Osteoblast (primary cell): Measurements from ENCODE around the gene ARHGAP12. TPM values are rescaled to one million over a fixed set of nuclear protein-coding genes. Genes with fewer than 3 reads are reported as not detected.

Experiments used
- DNase-seq: peaks from one replicate; pipeline ENCODE4 v3.0.0; 2011; ENCODE audit warnings: low spot score, mixed read lengths; ENCODE audit not compliant: insufficient read length; ENCODE audit errors: missing footprints
- H2AFZ ChIP-seq: 2 replicates; pipeline ENCODE4 v1.6.0; 2011; ENCODE audit warnings: mild to moderate bottlenecking, low read length
- H3K27ac ChIP-seq: 2 replicates; pipeline ENCODE4 v1.5.1; 2011; ENCODE audit warnings: mild to moderate bottlenecking, low read depth, low read length, moderate library complexity
- H3K27me3 ChIP-seq: 2 replicates; pipeline ENCODE4 v1.6.0; 2012; ENCODE audit warnings: mild to moderate bottlenecking, control low read depth, inconsistent platforms, low read length, moderate library complexity; ENCODE audit not compliant: insufficient read depth
- H3K36me3 ChIP-seq: 2 replicates; pipeline ENCODE4 v1.5.1; 2011; ENCODE audit warnings: mild to moderate bottlenecking, low read length, control low read depth, moderate library complexity; ENCODE audit not compliant: insufficient read depth
- H3K4me1 ChIP-seq: 2 replicates; pipeline ENCODE4 v1.5.1; 2011; ENCODE audit warnings: mild to moderate bottlenecking, low read length, control low read depth, moderate library complexity; ENCODE audit not compliant: insufficient read depth
- H3K4me2 ChIP-seq: 2 replicates; pipeline ENCODE4 v1.6.0; 2011; ENCODE audit warnings: mild to moderate bottlenecking, low read length; ENCODE audit not compliant: insufficient read depth
- H3K4me3 ChIP-seq: fragments of 200-600 bp; sonication (generic); 3 replicates; pipeline ENCODE4 v1.5.1; 2012; ENCODE audit warnings: mild to moderate bottlenecking, low read length, inconsistent platforms; ENCODE audit not compliant: insufficient read depth
- H3K79me2 ChIP-seq: 2 replicates; pipeline ENCODE4 v1.6.0; 2012; ENCODE audit warnings: mild to moderate bottlenecking, low read length, control low read depth, inconsistent platforms; ENCODE audit not compliant: insufficient read depth
- H3K9me3 ChIP-seq: 2 replicates; pipeline ENCODE4 v1.5.1; 2011; ENCODE audit warnings: low read depth, low read length, control low read depth
- H4K20me1 ChIP-seq: 2 replicates; pipeline ENCODE4 v1.6.0; 2012; ENCODE audit warnings: mild to moderate bottlenecking, low read length, control low read depth; ENCODE audit not compliant: insufficient read depth
- CTCF ChIP-seq: IDR thresholded peaks from 2 replicates; pipeline ENCODE4 v1.5.1; 2011; ENCODE audit warnings: mild to moderate bottlenecking, low read depth, low read length, moderate library complexity; ENCODE audit errors: extremely low read depth
- total RNA-seq: library from RNA; depleted of rRNA; stranded (reverse); fragments of >200 nt; gene quantifications from 2 replicates; pipeline ENCODE4 v1.2.3, GENCODE V29; 2012

ARHGAP12 gene
- total RNA-seq, 1 donor: 76.0 TPM

GRCh38 chr10:31910016-31910415 is 18.6 kb downstream of the ARHGAP12 start:
- no peak overlapping the region for H2AFZ ChIP-seq
- H3K27me3 ChIP-seq: no peaks in the 10 kb centered on the region
- H3K79me2 ChIP-seq: peaks cover 92% of the 10 kb centered on the region
- peaks cover 5% of the 10 kb centered on the region for H3K36me3 ChIP-seq
- no peak overlapping the region for H3K4me3 ChIP-seq
- H3K9me3 ChIP-seq: no peaks in the 10 kb centered on the region
- H3K27ac ChIP-seq: no peak overlapping the region
- H3K4me1 ChIP-seq: peaks cover 27% of the 10 kb centered on the region
- H4K20me1 ChIP-seq: peaks cover 29% of the 10 kb centered on the region
- H3K4me2 ChIP-seq: no peak overlapping the region
- DNase-seq: no peak
- TF ChIP-seq CTCF: no peak

- Histone ChIP-seq H3K4me1 (peaks cover 21% of the 10 kb centered on the region), H3K36me3 (peaks cover 5% of the 10 kb centered on the region), H3K9me3 (no peaks in the 10 kb centered on the region), H3K27ac (no peak overlapping the region), H3K27me3 (no peaks in the 10 kb centered on the region), H3K79me2 (peaks cover 94% of the 10 kb centered on the region), H2AFZ (no peak overlapping the region), H3K4me3 (no peak overlapping the region), H4K20me1 (peaks cover 29% of the 10 kb centered on the region), H3K4me2 (no peak overlapping the region)
- no peak for TF ChIP-seq CTCF
- DNase-seq: no peak
Observed at GRCh38 chr10:31908157-31908556, 20.5 kb downstream of the ARHGAP12 start.

- no peaks in the 10 kb centered on the region for H3K27me3 ChIP-seq
- no peak for TF ChIP-seq CTCF
- no peaks in the 10 kb centered on the region for H3K9me3 ChIP-seq
- no peak overlapping the region for H3K4me3 ChIP-seq
- H3K36me3 ChIP-seq: peaks cover 5% of the 10 kb centered on the region
- DNase-seq: no peak
- peaks cover 31% of the 10 kb centered on the region for H4K20me1 ChIP-seq
- no peak overlapping the region for H2AFZ ChIP-seq
- H3K27ac ChIP-seq: no peak overlapping the region
- H3K79me2 ChIP-seq: peaks cover 95% of the 10 kb centered on the region
- H3K4me2 ChIP-seq: no peak overlapping the region
- peaks cover 8% of the 10 kb centered on the region for H3K4me1 ChIP-seq
Observed at GRCh38 chr10:31906039-31906438, 22.6 kb downstream of the ARHGAP12 start.

- Histone ChIP-seq H3K4me1 (peaks cover 8% of the 10 kb centered on the region), H3K4me2 (no peak overlapping the region), H3K27ac (no peak overlapping the region), H3K36me3 (peaks cover 5% of the 10 kb centered on the region), H2AFZ (no peak overlapping the region), H4K20me1 (peaks cover 35% of the 10 kb centered on the region), H3K79me2 (peaks cover 96% of the 10 kb centered on the region), H3K27me3 (no peaks in the 10 kb centered on the region), H3K9me3 (no peaks in the 10 kb centered on the region), H3K4me3 (no peak overlapping the region)
- no peak for DNase-seq
- TF ChIP-seq CTCF: no peak
Observed at GRCh38 chr10:31905586-31905985, 23.0 kb downstream of the ARHGAP12 start.
